Measurements from ENCODE around the gene MMP13.

Gene MMP13

GRCh38 chr11:102926517-102926916, 29.0 kb downstream of the MMP13 start:
- no peak overlapping the region for H3K27ac ChIP-seq (ENCODE audit: extremely low read depth, low read depth, low read length)
- ChIA-PET POLR2A (no interaction called here), CTCF (interaction anchor here (1.0 kb wide), 2 partner anchors 11 to 15 kb away, joined by 3 to 4 read pairs; no protein-coding TSS in a partner anchor)
- no peaks in the 10 kb centered on the region for H3K4me1 ChIP-seq (ENCODE audit: control insufficient read depth, insufficient read depth, low read length)
- TF ChIP-seq ZSCAN5A (tag by site-specific recombination; IDR thresholded peaks at IDR 0.05) (no peak), ZNF580 (tag by site-specific recombination; IDR thresholded peaks at IDR 0.05) (no peak), ZNF140 (tag by site-specific recombination; IDR thresholded peaks at IDR 0.05) (no peak), ZNF664 (tag by site-specific recombination; IDR thresholded peaks at IDR 0.05) (no peak), OVOL3 (tag by site-specific recombination; IDR thresholded peaks at IDR 0.05) (no peak), ZNF785 (tag by site-specific recombination; IDR thresholded peaks at IDR 0.05) (no peak), ZNF175 (tag by site-specific recombination; IDR thresholded peaks at IDR 0.05) (no peak), ZNF548 (tag by site-specific recombination; IDR thresholded peaks at IDR 0.05) (no peak), ZNF169 (tag by site-specific recombination; IDR thresholded peaks at IDR 0.05) (no peak), ZNF148 (tag by site-specific recombination; IDR thresholded peaks at IDR 0.05; ENCODE audit: borderline replicate concordance) (no peak), ZIC2 (tag by site-specific recombination; IDR thresholded peaks at IDR 0.05) (no peak), ZSCAN23 (tag by site-specific recombination; IDR thresholded peaks at IDR 0.05) (no peak), ZNF558 (tag by site-specific recombination; IDR thresholded peaks at IDR 0.05) (no peak), ZNF23 (tag by site-specific recombination; IDR thresholded peaks at IDR 0.05; ENCODE audit: borderline replicate concordance) (no peak)
- no peaks in the 10 kb centered on the region for H3K36me3 ChIP-seq (ENCODE audit: control insufficient read depth in 2 of 2, insufficient read depth in 1 of 2, low read length in 2 of 2)
- no peak overlapping the region for H3K4me3 ChIP-seq (ENCODE audit: low read depth, low read length)
- H3K9me3 ChIP-seq (ENCODE audit: control insufficient read depth, insufficient read depth, low read depth, low read length): no peaks in the 10 kb centered on the region

- no peak overlapping the region for H3K27ac ChIP-seq (ENCODE audit: extremely low read depth, low read depth, low read length)
- ChIA-PET POLR2A (no interaction called here), CTCF (interaction anchor here (1.0 to 1.9 kb wide), 4 partner anchors 11 to 116 kb away, joined by 4 to 11 read pairs (median 7); no protein-coding TSS in a partner anchor)
- H3K4me3 ChIP-seq (ENCODE audit: low read depth, low read length): no peak overlapping the region
- H3K9me3 ChIP-seq (ENCODE audit: control insufficient read depth, insufficient read depth, low read depth, low read length): no peaks in the 10 kb centered on the region
- H3K36me3 ChIP-seq (ENCODE audit: control insufficient read depth in 2 of 2, insufficient read depth in 1 of 2, low read length in 2 of 2): no peaks in the 10 kb centered on the region
- TF ChIP-seq ZNF473 (tag by site-specific recombination; IDR thresholded peaks at IDR 0.05) (no peak), ZSCAN4 (tag by site-specific recombination; IDR thresholded peaks at IDR 0.05) (no peak), ZNF626 (tag by site-specific recombination; IDR thresholded peaks at IDR 0.05) (no peak), MYNN (tag by site-specific recombination; IDR thresholded peaks at IDR 0.05; ENCODE audit: borderline replicate concordance) (no peak), ZNF785 (tag by site-specific recombination; IDR thresholded peaks at IDR 0.05) (no peak), ZNF596 (tag by site-specific recombination; IDR thresholded peaks at IDR 0.05) (no peak), HOXA7 (CRISPR knock-in tag; IDR thresholded peaks at IDR 0.05; ENCODE audit: borderline replicate concordance) (no peak)
- no peaks in the 10 kb centered on the region for H3K4me1 ChIP-seq (ENCODE audit: control insufficient read depth, insufficient read depth, low read length)
Observed at GRCh38 chr11:102925988-102926387, 29.5 kb downstream of the MMP13 start.
